G401.6 (cell line): ENCODE results near the gene CRABP2.
A peak's percentile ranks its signal among the peaks of the same experiment; 100 is the strongest.

Source experiments
- FAIRE-seq: peaks from 2 replicates; lab custom pipeline; 2012; peaks lifted over from hg19 to GRCh38; lab: Jason Lieb, UNC

The CRABP2 gene

DNA sequence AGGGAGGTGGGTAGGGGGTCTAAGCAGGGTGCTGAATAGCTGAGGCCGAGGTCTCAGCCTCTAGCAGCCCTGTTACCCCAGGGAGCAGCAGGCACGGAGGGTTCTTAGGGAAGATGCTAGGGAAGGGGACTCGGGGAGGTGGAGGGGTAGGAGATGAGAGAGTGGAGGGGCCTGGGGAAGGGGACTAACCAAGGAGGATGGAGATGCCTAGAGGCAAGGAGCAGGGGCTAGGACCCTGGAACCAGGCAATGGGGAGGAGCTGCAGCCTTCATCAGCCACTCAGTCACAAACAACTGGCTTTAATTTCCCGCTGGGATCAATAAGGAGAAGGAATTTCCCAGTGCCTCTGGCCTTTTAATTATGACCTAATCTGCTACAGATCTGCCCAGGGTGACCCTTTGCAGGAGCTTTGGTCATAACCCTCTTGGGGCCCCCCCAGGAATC, 2.9 kb upstream of the CRABP2 start:
- FAIRE-seq: peak; percentile 98

DNA sequence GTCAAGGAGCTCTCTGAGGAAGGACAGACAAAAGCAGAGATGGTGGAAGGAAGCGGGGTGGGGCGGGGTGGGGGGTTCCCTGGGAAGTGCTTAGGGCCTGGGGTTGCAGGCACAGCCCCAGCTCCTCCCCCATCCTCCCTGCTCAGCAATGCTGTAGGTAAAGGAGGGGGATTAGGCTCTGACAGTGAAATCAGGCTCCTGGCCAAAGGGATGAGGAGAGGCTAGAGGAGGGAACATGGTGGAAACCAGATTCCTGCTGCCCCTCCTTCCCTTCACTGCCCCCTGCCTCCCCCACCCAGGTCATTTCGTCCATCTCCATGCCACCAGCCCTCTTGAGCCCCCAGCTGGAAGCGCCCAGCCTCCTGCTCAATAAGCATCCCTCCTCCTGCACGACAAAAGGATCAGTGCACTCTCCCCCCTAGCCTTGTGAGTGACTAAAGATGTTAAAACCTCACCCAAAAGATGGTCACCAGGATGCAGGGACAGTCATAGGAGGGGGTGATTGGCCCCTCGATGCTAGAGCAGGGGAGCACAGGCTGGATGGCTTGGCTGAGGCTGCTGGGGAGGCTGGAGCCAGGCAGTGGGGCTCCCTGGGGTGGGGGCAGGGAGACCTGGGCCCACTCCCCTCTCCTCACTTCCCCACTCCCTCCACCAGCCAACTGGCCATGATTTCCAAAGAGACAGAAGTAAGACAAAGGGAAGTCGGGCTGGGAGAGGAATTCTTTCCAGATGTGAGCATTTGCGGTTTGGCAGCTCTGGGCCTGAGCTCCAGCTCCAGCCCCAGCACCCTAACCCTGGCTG, 2.2 kb upstream of the CRABP2 start:
- peak; percentile 77 for FAIRE-seq

DNA sequence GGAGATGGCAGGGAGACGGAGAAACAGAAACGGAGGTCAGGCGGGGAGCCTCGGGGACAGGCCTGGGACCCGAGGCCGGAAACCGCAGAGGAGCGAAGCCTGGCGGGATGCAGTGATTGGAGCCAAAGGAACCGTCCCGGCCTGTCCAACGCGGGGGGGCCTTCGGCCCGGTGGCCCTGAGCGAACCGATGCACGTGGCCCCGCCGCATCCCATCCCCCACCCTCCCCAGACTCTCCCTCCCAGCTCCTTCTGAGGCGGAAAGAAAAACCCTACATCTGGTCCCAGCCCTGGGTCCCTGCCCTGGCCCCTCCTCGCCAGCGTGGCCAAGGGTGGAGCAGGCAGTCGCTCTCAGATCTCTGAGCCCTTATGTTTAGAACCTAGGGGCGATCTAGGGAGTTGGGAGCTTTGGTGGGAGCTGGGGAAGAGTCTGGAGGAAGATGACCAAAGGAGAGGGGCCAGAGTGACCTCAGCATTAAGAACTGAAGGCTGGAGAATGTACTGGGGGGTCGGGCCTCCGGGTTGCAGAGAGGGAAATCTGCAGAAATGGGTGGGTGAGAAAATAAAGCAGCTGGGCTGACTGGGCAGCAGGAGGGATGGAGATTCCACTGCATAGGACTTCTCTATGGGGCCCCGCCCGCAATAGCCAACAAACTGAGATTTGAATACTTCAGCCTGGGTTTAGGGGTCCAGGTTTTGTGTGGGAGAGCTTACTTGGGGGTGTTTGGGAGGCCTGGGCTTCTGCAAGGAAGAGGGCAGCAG, 1.5 kb upstream of the CRABP2 start:
- no peak for FAIRE-seq

DNA sequence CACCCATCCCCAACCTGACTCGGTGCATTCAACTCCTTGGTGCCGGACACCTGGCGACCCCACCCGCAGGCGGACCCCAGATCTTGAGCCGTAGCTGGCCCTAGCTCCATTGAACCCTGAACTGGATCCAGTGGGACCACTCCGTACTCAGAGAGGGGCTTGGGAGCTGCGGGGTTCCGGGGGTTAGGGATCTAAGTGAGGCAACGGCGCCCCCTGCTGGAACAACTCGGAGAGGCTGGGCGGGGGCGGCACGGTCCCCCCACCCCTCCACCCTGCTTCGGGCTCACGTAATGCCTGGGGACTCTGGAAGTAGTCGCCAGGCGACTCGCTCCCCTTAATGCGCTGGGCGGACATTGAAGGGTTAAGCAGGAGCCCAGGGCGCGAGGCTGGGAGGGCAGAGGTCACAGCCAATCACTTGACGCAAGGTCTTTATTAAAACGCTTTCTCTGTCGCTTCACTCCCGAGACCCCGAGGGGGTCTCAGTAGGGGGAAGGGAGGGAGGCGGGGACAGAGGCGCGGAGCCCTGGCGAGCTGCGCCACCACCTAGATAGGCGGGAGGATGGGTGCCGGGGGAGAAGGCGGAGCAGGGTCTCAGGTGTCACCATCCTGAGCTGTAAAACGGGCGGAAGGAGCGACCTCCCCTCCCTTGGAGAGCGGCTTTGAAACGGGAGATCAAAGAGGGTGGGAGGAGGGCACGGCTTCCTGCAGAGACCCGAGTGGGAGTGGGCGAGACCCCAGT, 704 bp upstream of the CRABP2 start:
- peak; percentile 94 for FAIRE-seq

DNA sequence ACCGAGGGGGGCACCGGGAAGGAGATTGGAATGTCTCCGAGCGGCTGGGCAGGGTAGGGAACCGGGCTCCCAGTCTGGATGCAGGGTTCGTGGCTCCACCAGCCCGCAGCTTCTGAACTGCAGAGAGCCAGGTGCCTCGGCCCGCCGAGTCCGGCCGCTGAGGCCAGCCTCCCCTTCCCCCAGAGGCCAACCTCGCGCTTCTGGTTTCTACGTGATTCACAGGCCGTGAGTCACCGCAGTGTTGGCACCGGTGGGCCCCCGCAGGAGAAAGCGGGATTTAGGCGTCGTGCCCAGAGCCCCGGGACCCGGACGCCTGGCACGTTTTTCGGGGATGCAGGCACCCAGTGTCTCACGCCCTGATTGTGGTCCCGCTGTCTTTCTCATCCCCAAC, 458 bp downstream of the CRABP2 start:
- FAIRE-seq: no peak

DNA sequence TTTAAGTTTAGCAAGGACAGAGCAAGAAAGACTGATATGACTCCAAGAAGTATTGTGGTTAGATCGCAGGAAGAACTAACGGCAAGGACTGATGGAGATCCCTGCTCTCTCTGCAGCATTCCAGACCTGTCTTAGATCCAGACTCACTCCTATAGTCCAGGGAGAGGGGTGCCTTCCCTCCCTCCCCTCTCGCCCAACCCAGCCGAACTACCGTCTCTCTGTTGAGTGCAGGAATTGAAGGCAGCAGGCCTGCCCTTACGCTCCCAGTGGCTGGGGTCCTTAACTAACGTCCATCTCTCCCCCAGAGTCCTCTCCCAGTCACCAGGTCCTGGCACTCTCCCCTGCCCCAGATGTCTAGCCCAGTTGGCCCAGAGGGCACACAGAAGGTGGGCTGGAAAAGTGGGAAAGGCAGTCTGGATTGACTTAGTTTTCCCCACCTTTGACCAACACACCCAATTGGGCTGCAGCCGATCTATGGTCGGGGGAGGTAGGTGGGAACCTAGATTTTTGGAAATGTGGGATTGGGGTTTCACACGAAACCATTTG, 1.1 kb downstream of the CRABP2 start:
- FAIRE-seq: no peak

DNA sequence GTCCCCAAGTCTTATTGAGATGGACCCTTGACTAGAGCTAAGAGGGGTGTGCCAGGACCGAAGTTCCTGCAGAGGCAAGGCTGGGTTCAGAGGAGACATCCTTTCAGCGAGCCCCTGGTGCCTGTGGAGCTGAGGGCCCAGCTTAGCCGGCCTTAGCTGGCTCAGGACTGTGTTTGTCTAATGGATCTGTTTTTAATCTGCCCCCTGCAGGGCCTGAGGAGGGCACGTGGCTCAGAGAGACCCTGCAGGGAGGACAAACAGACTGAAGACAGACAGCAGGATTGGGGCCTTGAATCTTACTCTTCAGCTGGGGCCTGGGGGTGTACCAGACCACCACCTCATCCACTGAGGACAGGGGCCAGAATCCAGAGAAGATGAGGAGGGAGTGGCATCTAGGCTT, 1.6 kb downstream of the CRABP2 start:
- no peak for FAIRE-seq

DNA sequence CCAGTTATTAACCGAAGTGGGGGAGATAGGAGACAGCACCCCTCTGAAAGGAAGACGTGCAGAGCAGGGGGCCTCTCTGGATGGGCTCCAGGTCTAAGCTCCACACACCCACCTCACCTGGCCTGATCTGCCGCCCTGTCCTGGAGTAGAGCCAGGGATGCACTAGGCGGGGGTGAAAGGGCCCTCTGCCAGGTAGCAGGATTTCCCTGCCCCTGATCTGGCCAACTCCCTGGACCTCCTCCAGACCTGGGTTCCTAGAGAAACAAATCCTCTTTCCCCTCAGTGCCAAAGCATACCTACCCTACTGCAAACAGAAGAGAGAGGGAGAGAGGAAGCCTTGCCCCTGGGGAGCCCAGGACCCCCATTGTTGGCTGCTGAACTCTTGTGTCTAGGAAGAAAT, 2.0 kb downstream of the CRABP2 start:
- no peak for FAIRE-seq

DNA sequence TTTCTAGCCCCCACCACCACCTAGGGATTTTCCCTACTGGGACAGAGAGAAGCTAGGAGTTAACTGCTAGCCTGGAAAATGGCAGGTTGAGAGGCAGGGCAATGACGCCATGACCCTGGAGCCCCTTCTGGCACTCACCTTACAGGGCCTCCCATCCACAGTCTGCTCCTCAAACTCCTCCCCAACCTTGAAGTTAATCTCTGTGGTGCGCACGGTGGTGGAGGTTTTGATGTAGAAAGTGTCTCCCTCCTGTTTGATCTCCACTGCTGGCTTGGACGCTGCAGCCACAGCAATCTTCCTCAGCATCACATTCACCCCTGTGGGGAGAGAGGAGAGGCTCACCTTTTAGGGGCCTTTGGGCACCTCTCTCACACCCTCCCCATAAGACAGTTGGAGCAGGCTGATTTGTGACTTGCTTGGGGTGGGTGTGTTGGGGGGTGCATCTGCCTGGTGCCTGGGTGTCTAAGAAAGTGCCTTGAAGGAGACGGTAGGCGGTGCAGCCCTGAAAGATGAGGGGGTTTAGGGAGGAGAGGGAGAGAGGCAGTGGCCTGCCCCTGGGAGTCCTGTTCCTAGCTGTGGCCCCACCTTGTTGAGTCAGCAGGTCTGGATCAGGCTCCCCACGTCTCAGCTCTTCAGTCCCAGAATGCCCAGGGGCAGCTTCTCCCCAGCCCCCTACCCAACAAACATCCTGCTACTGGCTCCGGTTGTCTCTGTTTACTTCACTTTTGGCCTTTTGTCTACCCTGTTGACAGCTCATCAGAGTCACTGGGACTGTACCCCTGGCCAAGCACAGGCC, 4.4 kb downstream of the CRABP2 start:
- FAIRE-seq: no peak

DNA sequence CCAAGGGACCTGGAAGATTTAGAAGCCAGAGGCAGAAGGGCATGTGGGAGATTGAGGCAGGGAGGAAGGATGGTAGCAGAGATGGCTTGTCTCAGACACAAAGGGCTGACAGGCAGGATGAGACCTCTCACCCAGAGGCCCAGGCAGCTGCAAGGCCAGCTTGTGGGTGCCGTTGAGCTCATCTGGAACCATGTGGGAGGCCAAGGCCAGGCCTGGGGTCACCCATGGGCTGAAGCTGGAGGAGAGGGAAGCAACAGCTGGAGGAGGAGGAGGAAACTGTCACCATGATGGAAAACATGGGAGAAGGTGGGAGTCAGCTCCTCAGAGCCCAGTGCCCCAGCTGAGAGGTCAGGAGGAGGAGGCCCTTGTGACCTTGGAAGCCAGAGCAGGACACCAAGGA, 6.4 kb downstream of the CRABP2 start:
- FAIRE-seq: no peak

DNA sequence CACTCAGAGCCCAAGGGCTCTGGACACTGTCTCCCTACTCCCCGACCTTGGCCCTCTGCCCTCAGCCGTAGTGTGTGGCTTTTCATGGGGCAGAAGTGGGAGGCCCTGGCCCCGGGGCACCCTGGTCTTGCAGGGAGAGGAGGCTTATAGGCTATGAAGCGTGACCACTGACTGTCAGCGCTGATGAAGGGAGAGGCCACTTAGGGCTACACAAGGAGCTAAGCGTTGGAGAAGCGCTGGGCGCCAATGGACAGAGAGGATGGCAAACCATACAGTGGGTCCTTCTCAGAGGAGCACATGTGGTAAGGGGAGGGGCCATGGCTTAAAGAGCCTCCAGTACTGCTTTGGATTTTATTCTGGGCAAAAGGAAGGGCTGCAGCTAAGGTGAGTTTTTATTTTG, 7.9 kb downstream of the CRABP2 start:
- peak; percentile 8 for FAIRE-seq

DNA sequence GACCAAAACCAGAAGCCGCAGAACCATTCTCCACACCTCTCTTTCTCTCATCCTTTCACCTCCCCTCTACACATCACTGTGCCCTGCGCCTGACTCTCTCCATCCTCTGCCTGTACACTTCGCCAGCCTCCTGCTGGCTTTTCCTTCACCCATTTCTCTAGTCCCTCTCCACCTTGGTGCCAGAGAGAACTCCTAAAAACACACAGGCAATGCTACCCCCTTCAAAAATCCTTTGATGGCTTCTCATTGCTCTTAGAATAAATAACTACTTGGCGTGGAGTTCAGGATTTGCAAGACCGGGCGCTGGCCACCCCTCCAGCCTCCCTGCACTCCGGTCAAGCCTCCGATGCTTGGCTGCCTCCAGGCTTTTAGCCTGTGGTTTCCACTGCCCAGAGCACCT, 8.6 kb downstream of the CRABP2 start:
- no peak for FAIRE-seq

DNA sequence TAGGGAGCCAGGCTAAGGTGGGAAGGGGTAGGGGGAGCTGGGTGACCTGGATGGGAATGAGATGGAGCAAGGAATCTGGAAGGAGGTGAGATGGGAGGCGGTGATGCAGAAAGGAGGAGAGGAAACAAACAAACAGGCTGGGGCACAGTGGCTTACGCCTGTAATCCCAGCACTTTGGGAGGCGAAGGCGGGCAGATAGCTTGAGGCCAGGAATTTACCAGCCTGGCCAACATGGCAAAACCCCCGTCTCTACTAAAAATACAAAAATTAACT, 10.8 kb downstream of the CRABP2 start:
- no peak for FAIRE-seq

DNA sequence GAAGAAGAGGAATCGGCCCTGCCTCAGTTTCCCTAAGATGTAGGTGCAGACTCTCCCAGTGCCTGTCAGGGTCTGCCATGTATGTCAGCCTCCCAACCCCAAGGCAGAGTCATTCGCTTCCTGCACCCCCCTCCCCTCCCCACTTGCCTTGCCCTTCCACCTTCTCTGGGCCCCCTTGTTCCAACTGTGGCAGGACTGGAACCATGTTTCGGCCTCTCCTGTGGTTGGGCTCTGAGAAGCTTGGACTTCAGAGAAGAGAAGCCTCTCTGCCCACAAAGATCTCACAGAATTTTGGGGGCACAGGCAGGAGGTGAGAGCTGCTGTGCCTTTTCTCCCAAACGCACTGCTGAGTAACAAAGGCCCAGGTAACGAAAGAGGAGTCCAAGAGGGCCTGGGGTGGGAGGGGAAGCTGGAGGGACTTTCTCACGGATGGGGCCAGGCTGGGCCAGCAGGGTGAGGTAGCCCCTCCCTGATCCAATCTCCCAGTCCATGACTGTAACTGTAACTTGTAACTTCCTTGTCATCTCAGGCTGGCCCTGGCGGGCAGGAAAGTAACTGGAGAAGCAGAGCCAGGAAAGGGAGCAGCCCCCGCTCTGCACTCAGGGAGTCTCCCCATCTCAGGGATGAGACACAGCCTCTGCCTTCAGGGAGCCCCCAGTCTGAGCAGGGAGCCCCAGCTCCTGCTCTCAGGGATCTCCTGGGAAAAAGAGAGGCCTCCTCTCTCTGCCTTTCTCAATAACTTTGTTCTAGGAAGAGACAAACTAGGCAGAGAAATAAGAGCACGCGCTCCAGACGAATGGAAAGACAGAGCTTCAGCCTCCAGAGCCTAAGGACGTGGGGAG, 11.3 kb downstream of the CRABP2 start:
- FAIRE-seq: peak; percentile 51

DNA sequence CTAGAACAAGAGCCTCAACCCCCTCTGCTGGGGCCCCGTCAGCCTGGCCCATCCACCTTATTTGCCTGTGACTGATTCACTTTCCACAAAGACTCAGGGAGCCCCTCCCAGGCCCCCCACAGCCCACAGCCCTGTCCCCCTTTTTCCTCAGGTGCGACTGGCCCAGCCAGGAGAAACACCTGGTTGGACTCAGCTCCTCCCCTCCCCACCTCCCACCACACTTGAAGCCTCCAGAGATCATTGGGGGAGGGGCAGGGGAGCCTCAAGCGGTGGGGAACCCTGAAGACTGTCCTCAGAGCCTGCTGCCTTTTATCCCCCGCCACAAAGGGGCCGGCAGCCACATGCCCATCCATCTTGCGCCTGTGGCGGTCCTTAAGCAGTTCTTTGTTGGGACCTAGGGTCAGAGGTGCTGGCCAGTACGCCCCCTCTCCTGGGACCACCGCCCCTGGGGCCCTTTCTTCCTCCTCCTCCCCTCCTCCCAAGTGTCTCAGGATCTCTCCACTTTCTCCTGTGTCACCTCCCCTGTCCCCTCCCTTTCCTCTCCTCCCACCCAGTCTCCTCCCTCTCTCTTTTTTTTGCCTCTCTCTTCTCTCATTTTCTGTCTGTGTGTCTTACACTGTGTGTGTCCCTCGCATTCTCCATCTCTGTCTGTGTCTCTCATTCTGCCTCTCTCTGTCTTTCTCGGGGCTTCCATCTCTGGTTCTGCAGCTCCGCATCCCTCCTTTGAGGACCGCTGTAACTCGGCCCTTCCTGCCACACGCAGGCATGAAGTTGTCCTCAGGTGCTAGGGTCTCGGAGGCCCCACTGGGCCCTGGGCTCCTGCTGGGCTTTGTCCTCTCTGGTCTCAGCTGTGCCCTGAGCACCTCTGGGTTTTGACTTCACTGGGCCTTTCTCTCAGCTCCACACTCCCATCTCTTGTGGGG, 12.2 kb downstream of the CRABP2 start:
- no peak for FAIRE-seq

DNA sequence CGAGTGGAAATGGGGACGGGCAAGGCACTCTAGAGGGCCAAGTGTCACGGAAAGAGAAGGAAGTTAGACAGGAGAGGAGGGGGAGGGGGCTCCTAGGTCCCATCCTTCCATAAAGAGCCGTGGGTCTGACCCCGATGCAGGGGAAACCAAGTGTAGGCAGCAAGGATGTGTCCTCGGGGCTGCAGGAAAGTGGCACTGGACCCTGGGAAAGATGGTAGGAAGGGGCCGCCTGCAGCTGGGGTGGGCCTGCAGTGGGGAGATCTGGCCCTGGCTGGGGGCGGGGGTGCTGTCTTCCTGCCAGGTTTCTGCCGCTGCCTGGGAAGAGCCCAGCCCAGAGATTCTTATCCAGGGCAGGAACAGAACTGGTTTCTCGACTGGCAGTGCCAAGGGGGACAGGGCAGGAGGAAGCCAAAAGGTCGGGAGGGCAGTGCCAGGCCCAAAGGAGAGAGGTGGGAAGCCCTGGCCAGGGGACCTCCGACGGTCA, 12.9 kb downstream of the CRABP2 start:
- no peak for FAIRE-seq

DNA sequence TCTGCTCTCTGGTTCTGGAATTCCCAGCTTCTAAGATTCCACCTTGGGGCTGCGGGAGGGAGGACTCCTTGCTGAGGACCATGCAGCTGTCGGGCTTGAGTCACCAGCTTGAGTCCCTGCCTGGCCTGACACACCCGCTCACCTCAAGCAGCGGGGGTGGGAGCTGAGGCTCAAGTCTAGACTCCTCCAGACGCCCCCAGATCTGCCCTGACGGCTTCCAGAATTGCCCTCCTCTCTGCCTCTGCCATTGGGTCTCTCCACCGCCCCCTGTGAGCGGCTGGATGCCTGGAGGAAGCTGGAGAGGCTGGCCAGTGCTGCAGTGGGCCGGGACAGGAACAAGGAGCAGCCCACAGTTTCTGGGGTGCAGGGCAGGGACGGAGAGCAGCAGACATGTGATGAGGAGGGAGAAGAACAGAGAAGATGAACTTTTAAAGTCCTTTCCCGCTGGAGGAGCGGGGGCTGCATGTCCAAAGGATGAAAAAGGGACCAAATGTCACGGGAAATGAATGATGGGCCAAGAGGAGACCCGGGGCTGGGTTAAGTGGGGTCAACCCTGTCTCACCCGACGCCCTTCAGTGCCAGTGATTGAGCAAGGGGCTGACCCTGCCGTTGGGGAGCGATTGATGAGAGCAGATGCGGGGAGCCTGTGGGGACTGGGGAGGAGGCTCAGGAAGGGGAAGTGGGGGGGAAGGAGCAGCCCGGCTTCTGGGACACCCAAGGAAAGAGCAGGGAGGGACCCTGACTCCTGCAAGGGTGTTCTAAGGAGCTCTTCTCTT, 13.5 kb downstream of the CRABP2 start:
- FAIRE-seq: no peak

DNA sequence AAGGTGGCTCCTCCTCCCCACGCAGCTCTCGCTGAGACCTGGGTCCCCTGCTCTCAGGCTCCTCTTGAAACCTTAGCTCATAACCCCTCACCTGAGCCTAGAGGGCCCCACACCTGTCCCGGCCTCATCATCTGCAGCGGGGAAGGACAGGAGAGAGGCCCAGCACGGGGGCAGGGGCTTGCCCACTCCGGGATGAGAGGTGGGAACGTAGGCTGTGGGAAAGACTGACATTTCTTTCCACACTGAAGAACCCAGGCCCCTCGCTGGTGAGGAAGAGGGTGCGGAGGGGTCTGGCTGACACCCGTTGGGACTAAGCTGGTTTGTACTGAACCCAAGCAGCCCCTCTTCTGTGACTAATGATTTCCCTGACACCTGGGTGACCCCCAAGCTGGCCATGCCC, 14.2 kb downstream of the CRABP2 start:
- no peak for FAIRE-seq

DNA sequence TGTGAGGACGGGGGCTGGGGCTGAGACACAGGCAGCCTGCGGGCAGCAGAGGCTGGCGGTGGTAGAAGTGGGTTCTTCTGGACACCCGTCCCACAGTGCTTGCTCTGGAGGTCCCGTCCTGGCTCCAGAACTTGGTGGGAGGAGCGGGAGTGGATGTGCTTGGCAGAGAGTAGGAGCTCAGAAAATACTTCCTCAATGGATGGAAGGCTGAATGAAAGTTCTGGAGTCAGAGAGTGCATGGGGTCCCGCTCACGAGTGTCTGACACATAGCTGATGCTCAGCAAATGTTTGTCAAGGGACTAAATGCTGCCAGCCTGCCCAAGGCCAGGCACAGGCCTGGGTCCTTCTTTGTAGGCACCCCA, 14.7 kb downstream of the CRABP2 start:
- no peak for FAIRE-seq
